ENCODE data around the gene STX10. TPM values are rescaled to one million over a fixed set of nuclear protein-coding genes. Genes with fewer than 3 reads are reported as not detected.
"Not testable (repeated sequence)": the region's sequence is repeated elsewhere in the genome, so short reads cannot be mapped to it uniquely, and the experiment has no call there.

Gene STX10
- total RNA-seq, 2 experiments from 2014 or later: 41.6 to 67.8 TPM

- Histone ChIP-seq H3K4me2 (ENCODE audit: low read length) (peak overlapping the region; percentile 92), H2AFZ (ENCODE audit: low read length) (peak overlapping the region; percentile 53), H3K27ac (ENCODE audit: low read depth, low read length, poor library complexity, severe bottlenecking) (no peak overlapping the region), H3K4me3 (ENCODE audit: low read depth, low read length, poor library complexity, severe bottlenecking) (peak overlapping the region; percentile 97), H4K20me1 (ENCODE audit: insufficient read depth, low read length) (0 out of 2 replicates have a peak, but pooled peaks cover 5% of the 10 kb centered on the region), H3K9me2 (ENCODE audit: insufficient read depth, low read length) (no peaks in the 10 kb centered on the region), H3K36me3 (ENCODE audit: insufficient read depth, low read length) (peaks cover 17% of the 10 kb centered on the region), H3K4me1 (ENCODE audit: insufficient read depth, low read length, poor library complexity, severe bottlenecking) (peaks cover 7% of the 10 kb centered on the region), H3K9me3 (ENCODE audit: low read length) (no peaks in the 10 kb centered on the region), H3K79me2 (ENCODE audit: insufficient read depth, low read depth, low read length) (peaks cover 34% of the 10 kb centered on the region)
- no TSS peak for BruUV-seq (replicated peaks)
- intact Hi-C loops (cut with micrococcal nuclease; ENCODE audit: unreplicated experiment): loop anchor here (1.0 kb wide), 1 partner anchor 31 kb away; the partner anchor contains the start of gene NACC1
- POLR2A ChIA-PET: interaction anchor here (0.5 to 1.1 kb wide), 3 partner anchors 13 to 675 kb away, joined by 3 to 4 read pairs (median 3); no protein-coding TSS in a partner anchor
- peak; percentile 35 for DNase-seq (ENCODE audit: low spot score)
- TF ChIP-seq EZH2phosphoT487 (IDR thresholded peaks at IDR 0.05; ENCODE audit: borderline replicate concordance, low read depth, low read length) (no peak), CTCF (conservative IDR thresholded peaks at IDR 0.05; ENCODE audit: low read length) (no peak)
- CTCF ChIA-PET (ENCODE audit: unreplicated experiment): interaction anchor here (0.5 kb wide), 1 partner anchor 18 kb away, joined by 19 read pairs; no protein-coding TSS in a partner anchor
Observed at GRCh38 chr19:13149628-13150186, 468 bp downstream of the STX10 start.

GRCh38 chr19:13149173-13149627, 975 bp downstream of the STX10 start:
- CTCF ChIA-PET (ENCODE audit: unreplicated experiment): interaction anchor here (0.5 kb wide), 1 partner anchor 19 kb away, joined by 19 read pairs; no protein-coding TSS in a partner anchor
- H3K79me2 ChIP-seq (ENCODE audit: insufficient read depth, low read depth, low read length): peaks cover 28% of the 10 kb centered on the region
- BruUV-seq (replicated peaks); H4K20me1 ChIP-seq (ENCODE audit: insufficient read depth, low read length); H3K4me1 ChIP-seq (ENCODE audit: insufficient read depth, low read length, poor library complexity, severe bottlenecking); intact Hi-C loops (cut with micrococcal nuclease; ENCODE audit: unreplicated experiment); POLR2A ChIA-PET; H3K9me3 ChIP-seq (ENCODE audit: low read length); H3K9me2 ChIP-seq (ENCODE audit: insufficient read depth, low read length); DNase-seq (ENCODE audit: low spot score); H3K27ac ChIP-seq (ENCODE audit: low read depth, low read length, poor library complexity, severe bottlenecking): not testable (repeated sequence)
- H3K36me3 ChIP-seq (ENCODE audit: insufficient read depth, low read length): peaks cover 17% of the 10 kb centered on the region
- peak overlapping the region; percentile 97 for H3K4me3 ChIP-seq (ENCODE audit: low read depth, low read length, poor library complexity, severe bottlenecking)
- H2AFZ ChIP-seq (ENCODE audit: low read length): peak overlapping the region; percentile 53; the same call in 1 of the 2 replicates
- H3K4me2 ChIP-seq (ENCODE audit: low read length): peak overlapping the region; percentile 92

GRCh38 chr19:13146763-13147563, 3.2 kb downstream of the STX10 start:
- no TSS peak for BruUV-seq (replicated peaks)
- Histone ChIP-seq H3K9me3 (ENCODE audit: low read length) (no peaks in the 10 kb centered on the region), H3K4me2 (ENCODE audit: low read length) (no peak overlapping the region), H3K79me2 (ENCODE audit: insufficient read depth, low read depth, low read length) (peaks cover 7% of the 10 kb centered on the region; the same call in 1 of the 2 replicates), H4K20me1 (ENCODE audit: insufficient read depth, low read length) (no peaks in the 10 kb centered on the region), H3K27ac (ENCODE audit: low read depth, low read length, poor library complexity, severe bottlenecking) (no peak overlapping the region), H3K4me1 (ENCODE audit: insufficient read depth, low read length, poor library complexity, severe bottlenecking) (peaks cover 7% of the 10 kb centered on the region), H3K36me3 (ENCODE audit: insufficient read depth, low read length) (peaks cover 10% of the 10 kb centered on the region; the same call in 1 of the 2 replicates), H2AFZ (ENCODE audit: low read length) (no peak overlapping the region), H3K4me3 (ENCODE audit: low read depth, low read length, poor library complexity, severe bottlenecking) (no peak overlapping the region), H3K9me2 (ENCODE audit: insufficient read depth, low read length) (no peaks in the 10 kb centered on the region)
- DNase-seq (ENCODE audit: low spot score): no peak
- TF ChIP-seq CTCF (conservative IDR thresholded peaks at IDR 0.05; ENCODE audit: low read length): no peak
- TF ChIP-seq EZH2phosphoT487 (IDR thresholded peaks at IDR 0.05; ENCODE audit: borderline replicate concordance, low read depth, low read length): no peak
- CTCF ChIA-PET (ENCODE audit: unreplicated experiment): interaction anchor here (0.6 kb wide), 1 partner anchor 22 kb away, joined by 4 read pairs; no protein-coding TSS in a partner anchor
- intact Hi-C loops (cut with micrococcal nuclease; ENCODE audit: unreplicated experiment): no loop called here
- POLR2A ChIA-PET: no interaction called here

All from OCI-LY7 (cell line).